Adrenal gland (tissue), 5 donors: ENCODE measurements around the gene HNRNPA1L2.
"Not testable (repeated sequence)": the region's sequence is repeated elsewhere in the genome, so short reads cannot be mapped to it uniquely, and the experiment has no call there.

Experiments used
- POLR2A ChIP-seq, 2 donors: fragments of 450-650 bp; IDR thresholded peaks; one replicate each; pipeline ENCODE4 v1.6.1; 2017; ENCODE audit warnings: antibody characterized with exemption in 2 of 2, mild to moderate bottlenecking in 2 of 2, moderate library complexity in 1 of 2
- TF ChIP-seq, protein P1 (sequence below), 6 experiments: fragments of 450-650 bp in 4 of 6; fragments of 200-600 bp in 2 of 6; sonication (generic) in 1 of 6; IDR thresholded peaks; 1 replicate in 5 of 6; 2 replicates in 1 of 6; pipeline versions ENCODE4 v1.5.1 to v1.8.0; 2016 to 2021; ENCODE audit warnings: antibody characterized with exemption in 6 of 6, mild to moderate bottlenecking in 2 of 6, moderate library complexity in 1 of 6
- donor health status: DM: no; HTN: no; CAD: no.

- TF ChIP-seq, protein P1, sequence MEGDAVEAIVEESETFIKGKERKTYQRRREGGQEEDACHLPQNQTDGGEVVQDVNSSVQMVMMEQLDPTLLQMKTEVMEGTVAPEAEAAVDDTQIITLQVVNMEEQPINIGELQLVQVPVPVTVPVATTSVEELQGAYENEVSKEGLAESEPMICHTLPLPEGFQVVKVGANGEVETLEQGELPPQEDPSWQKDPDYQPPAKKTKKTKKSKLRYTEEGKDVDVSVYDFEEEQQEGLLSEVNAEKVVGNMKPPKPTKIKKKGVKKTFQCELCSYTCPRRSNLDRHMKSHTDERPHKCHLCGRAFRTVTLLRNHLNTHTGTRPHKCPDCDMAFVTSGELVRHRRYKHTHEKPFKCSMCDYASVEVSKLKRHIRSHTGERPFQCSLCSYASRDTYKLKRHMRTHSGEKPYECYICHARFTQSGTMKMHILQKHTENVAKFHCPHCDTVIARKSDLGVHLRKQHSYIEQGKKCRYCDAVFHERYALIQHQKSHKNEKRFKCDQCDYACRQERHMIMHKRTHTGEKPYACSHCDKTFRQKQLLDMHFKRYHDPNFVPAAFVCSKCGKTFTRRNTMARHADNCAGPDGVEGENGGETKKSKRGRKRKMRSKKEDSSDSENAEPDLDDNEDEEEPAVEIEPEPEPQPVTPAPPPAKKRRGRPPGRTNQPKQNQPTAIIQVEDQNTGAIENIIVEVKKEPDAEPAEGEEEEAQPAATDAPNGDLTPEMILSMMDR (IDR thresholded peaks at IDR 0.05) = not testable (repeated sequence)
- not testable (repeated sequence) for TF ChIP-seq POLR2A (IDR thresholded peaks at IDR 0.05)
These were observed 34.0 kb upstream of the HNRNPA1L2 start for GRCh38 chr13:52608184-52608583.
